ENCODE measurements around the gene CIB4. TPM values are rescaled to one million over a fixed set of nuclear protein-coding genes. Genes with fewer than 3 reads are reported as not detected.

Gene CIB4
- total RNA-seq, 4 donors from 2014 or later, result not detected

- no peak for TF ChIP-seq CTCF (IDR thresholded peaks at IDR 0.05)
- ATAC-seq (ENCODE audit: low FRiP score) (no peak), DNase-seq (ENCODE audit: low spot score) (no peak)
Observed at GRCh38 chr2:26644188-26644835, 3.1 kb upstream of the CIB4 start.

- TF ChIP-seq CTCF (IDR thresholded peaks at IDR 0.05), result no peak
- DNase-seq (ENCODE audit: low spot score) (no peak), ATAC-seq (ENCODE audit: low FRiP score) (no peak)
Observed at GRCh38 chr2:26642429-26642828, 1.3 kb upstream of the CIB4 start.

GRCh38 chr2:26640331-26640745 lies 828 bp downstream of the CIB4 start:
- DNase-seq (ENCODE audit: low spot score) (no peak), ATAC-seq (ENCODE audit: low FRiP score) (no peak)
- TF ChIP-seq CTCF (IDR thresholded peaks at IDR 0.05), result no peak

GRCh38 chr2:26639685-26640243 lies 1.4 kb downstream of the CIB4 start:
- DNase-seq (ENCODE audit: low spot score) (no peak), ATAC-seq (ENCODE audit: low FRiP score) (no peak)
- no peak for TF ChIP-seq CTCF (IDR thresholded peaks at IDR 0.05)

GRCh38 chr2:26637811-26638310 lies 3.3 kb downstream of the CIB4 start:
- ATAC-seq (ENCODE audit: low FRiP score) (no peak), DNase-seq (ENCODE audit: low spot score) (no peak)
- TF ChIP-seq CTCF (IDR thresholded peaks at IDR 0.05), result no peak

- DNase-seq (ENCODE audit: low spot score), result no peak
- TF ChIP-seq CTCF (IDR thresholded peaks at IDR 0.05), result no peak
- no peak for ATAC-seq (ENCODE audit: low FRiP score)
Observed at GRCh38 chr2:26636935-26637334, 4.2 kb downstream of the CIB4 start.

GRCh38 chr2:26635401-26635800 lies 5.8 kb downstream of the CIB4 start:
- TF ChIP-seq CTCF (IDR thresholded peaks at IDR 0.05), result no peak
- DNase-seq (ENCODE audit: low spot score) (no peak), ATAC-seq (ENCODE audit: low FRiP score) (no peak)

Measured in omental fat pad (tissue), 4 donors.